ENCODE results near the gene SCYGR5.

- TF ChIP-seq POLR2A (IDR thresholded peaks at IDR 0.05; ENCODE audit: low read depth, low read length) (no peak), TAF1 (IDR thresholded peaks at IDR 0.05; ENCODE audit: low read depth, low read length) (no peak), POLR2AphosphoS5 (IDR thresholded peaks at IDR 0.05; ENCODE audit: low read depth, low read length) (no peak), SPI1 (IDR thresholded peaks at IDR 0.05; ENCODE audit: low read depth, low read length) (no peak), POU2F2 (IDR thresholded peaks at IDR 0.05; ENCODE audit: low read depth, low read length) (no peak), PAX5 (IDR thresholded peaks at IDR 0.05; ENCODE audit: insufficient read depth, low read length, severe bottlenecking) (no peak)
Measured at GRCh38 chr2:227677928-227678327, 11.3 kb downstream of the SCYGR5 start.

Measured in GM12891 (cell line).